IgD-negative memory B cell (primary cell): ENCODE data around the gene TIMM10B. TPM values are rescaled to one million over a fixed set of nuclear protein-coding genes. Genes with fewer than 3 reads are reported as not detected.
A peak's percentile ranks its signal among the peaks of the same experiment; 100 is the strongest.

Experiments used
- H3K27ac Mint-ChIP-seq, 3 donors: one replicate each; pipeline ENCODE4 v1.8.0; 2020 to 2022; ENCODE audit warnings: mild to moderate bottlenecking in 3 of 3, mixed read lengths in 3 of 3, moderate library complexity in 1 of 3
- H3K27me3 Mint-ChIP-seq: one replicate; pipeline ENCODE4 v1.8.0; 2021; ENCODE audit warnings: mixed read lengths
- H3K36me3 Mint-ChIP-seq: one replicate; pipeline ENCODE4 v1.8.0; 2020; ENCODE audit warnings: mild to moderate bottlenecking, mixed read lengths
- H3K4me1 Mint-ChIP-seq, 3 donors: one replicate each; pipeline ENCODE4 v1.8.0; 2020 to 2022; ENCODE audit warnings: mixed read lengths in 3 of 3, mild to moderate bottlenecking in 1 of 3
- H3K4me3 Mint-ChIP-seq, 4 donors: one replicate each; pipeline ENCODE4 v1.8.0; 2020 to 2022; ENCODE audit warnings: mild to moderate bottlenecking in 4 of 4, mixed read lengths in 4 of 4, moderate library complexity in 3 of 4
- H3K9me3 Mint-ChIP-seq, 3 donors: one replicate each; pipeline ENCODE4 v1.8.0; 2020 to 2021; ENCODE audit warnings: mixed read lengths in 3 of 3, mild to moderate bottlenecking in 1 of 3
- polyA plus RNA-seq: library from polyadenylated mRNA; unstranded; fragments of 300-500 nt; fragmentation: Illumina TruSeq; gene quantifications from one replicate; pipeline ENCODE4 v1.2.3, GENCODE V29; 2021

The TIMM10B gene
- polyA plus RNA-seq, 1 donor from 2014 or later, result 25.4 TPM

DNA sequence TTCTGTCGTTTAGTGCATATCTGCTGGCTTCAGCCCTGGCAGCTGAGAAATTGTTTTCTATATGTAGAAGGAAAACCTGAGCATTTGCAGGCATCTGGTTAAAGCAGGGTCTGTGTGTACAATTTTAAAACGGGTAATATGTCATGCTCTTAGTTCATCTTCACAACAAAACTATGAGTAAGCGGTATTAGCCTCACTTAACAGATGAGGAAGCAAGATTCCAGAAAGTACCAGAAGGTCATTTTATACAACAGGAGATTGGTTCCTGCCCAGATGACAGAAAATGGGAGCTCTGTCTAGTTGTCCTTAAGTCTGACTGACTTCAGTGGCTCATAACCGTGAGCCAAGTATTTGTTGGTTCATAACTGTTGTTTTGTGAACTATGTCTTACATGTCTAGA lies 1.1 kb downstream of the TIMM10B start:
- Mint-ChIP-seq H3K27me3 (no peaks in the 10 kb centered on the region), H3K36me3 (no peaks in the 10 kb centered on the region), H3K9me3 (no peaks in the 10 kb centered on the region), H3K27ac (peak overlapping the region; percentile 48 to 98 (median 94)), H3K4me1 (peaks cover 28 to 31% (median 30%) of the 10 kb centered on the region in 3 donors), H3K4me3 (peak overlapping the region; percentile 89 to 98 (median 95))

DNA sequence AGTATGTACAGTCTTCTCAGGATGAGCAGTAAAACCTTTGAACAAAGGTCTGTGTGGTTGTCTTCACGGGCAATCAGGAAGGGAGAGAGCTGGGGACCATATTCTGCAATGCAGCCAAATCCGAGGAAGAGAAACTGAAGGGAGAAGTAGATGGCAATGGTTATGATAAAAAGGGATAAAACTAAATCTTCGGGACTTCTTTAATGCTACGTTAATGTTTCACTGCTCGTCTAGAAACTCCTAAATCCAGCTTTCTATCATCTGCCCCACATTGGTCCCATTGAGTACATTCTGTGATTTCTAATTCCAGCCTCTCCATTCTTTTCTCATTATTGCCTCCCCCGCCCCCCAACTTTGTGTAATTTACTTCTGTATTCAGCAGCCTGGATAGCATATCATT lies 1.7 kb downstream of the TIMM10B start:
- peak overlapping the region in 3 of 4 donors; percentile 84 to 95 (median 89) for H3K4me3 Mint-ChIP-seq
- H3K36me3 Mint-ChIP-seq, result no peaks in the 10 kb centered on the region
- peaks cover 28 to 31% (median 30%) of the 10 kb centered on the region in 3 donors for H3K4me1 Mint-ChIP-seq
- peak overlapping the region; percentile 15 to 93 (median 48) for H3K27ac Mint-ChIP-seq
- H3K9me3 Mint-ChIP-seq, result no peaks in the 10 kb centered on the region
- H3K27me3 Mint-ChIP-seq, result no peaks in the 10 kb centered on the region

DNA sequence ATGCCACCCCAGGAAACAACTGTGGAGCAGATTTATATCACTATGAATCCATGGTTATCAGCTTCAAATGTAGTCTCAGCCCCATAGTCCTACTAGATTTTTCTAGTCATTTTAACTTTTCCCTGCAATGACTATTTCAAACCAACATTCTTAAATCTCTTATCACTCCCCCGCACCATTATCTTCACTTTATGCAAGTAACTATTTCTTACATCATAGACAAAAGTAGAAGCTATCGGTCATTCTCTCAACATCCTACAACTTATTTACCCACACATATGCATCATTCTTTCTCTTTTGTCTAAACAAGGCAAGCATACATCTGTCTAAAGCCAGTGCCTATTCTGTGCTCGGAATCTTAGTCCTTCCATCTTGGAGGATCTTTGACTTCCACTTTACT lies 4.4 kb downstream of the TIMM10B start:
- peaks cover 1% of the 10 kb centered on the region for H3K36me3 Mint-ChIP-seq
- peaks cover 19 to 20% (median 20%) of the 10 kb centered on the region in 3 donors for H3K4me1 Mint-ChIP-seq
- H3K27ac Mint-ChIP-seq, result no peak overlapping the region
- H3K27me3 Mint-ChIP-seq, result no peaks in the 10 kb centered on the region
- H3K9me3 Mint-ChIP-seq, result no peaks in the 10 kb centered on the region
- no peak overlapping the region for H3K4me3 Mint-ChIP-seq

DNA sequence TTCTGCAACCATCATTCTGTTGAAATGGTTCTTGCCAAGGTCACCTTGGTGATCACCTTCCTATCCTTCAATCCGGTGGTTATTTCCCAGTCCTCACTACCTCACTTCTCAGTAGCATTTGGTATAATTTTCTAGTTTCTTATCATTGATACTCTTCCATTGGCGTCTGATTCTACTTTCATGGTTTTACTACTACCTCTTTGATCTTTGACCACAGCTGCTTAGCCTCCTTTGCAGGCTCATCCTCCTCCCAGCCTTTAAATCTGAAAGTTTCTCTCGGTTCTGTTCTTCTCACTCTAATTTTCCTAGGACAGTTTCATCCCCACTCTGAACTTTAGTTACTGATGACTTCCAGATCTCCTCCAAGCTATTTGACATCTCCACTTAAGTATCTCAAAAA lies 5.0 kb downstream of the TIMM10B start:
- no peak overlapping the region for H3K27ac Mint-ChIP-seq
- no peaks in the 10 kb centered on the region for H3K27me3 Mint-ChIP-seq
- no peaks in the 10 kb centered on the region for H3K9me3 Mint-ChIP-seq
- H3K4me1 Mint-ChIP-seq, result peaks cover 14 to 16% (median 16%) of the 10 kb centered on the region in 3 donors
- peaks cover 1% of the 10 kb centered on the region for H3K36me3 Mint-ChIP-seq
- H3K4me3 Mint-ChIP-seq, result no peak overlapping the region

DNA sequence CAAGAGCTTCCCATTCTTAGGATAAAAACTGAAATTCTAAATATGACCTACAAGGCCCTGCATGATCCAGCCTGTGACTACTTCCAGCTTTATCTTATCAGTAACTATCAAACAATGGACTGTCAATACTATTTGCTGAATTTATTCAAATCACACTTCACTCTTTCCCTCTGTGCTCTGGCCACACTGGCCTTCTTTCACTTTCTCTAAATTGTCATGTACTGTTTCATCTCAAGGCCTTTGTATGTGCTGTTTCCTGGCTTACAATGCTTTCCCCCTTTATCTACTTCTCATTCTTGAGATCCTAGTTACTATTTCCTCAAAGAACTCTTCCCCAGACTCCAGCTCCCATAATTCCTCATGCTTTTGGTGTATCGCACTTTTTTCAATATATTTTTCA lies 5.6 kb downstream of the TIMM10B start:
- no peak overlapping the region for H3K27ac Mint-ChIP-seq
- no peaks in the 10 kb centered on the region for H3K27me3 Mint-ChIP-seq
- peaks cover 1% of the 10 kb centered on the region for H3K36me3 Mint-ChIP-seq
- peaks cover 12 to 16% (median 13%) of the 10 kb centered on the region in 3 donors for H3K4me1 Mint-ChIP-seq
- H3K9me3 Mint-ChIP-seq, result no peaks in the 10 kb centered on the region
- no peak overlapping the region for H3K4me3 Mint-ChIP-seq

DNA sequence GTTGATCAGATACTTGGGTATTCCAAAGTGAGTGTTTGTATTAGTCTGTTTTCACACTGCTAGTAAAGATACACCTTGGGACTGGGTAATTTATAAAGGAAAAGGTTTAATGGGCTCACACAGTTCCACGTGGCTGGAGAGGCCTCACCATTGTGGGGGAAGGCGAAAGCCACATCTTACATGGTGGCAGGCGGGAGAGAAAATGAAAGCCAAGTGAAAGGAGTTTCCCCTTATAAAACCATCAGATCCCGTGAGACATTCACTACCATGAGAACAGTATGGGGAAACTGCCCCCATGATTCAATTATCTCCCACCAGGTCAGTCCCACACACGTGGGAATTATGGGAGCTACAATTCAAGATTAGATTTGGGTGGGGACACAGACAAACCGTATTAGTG lies 7.0 kb downstream of the TIMM10B start:
- H3K27ac Mint-ChIP-seq, result no peak overlapping the region
- peaks cover 1% of the 10 kb centered on the region for H3K36me3 Mint-ChIP-seq
- H3K9me3 Mint-ChIP-seq, result no peaks in the 10 kb centered on the region
- peaks cover 2 to 5% (median 3%) of the 10 kb centered on the region in 3 donors for H3K4me1 Mint-ChIP-seq
- no peaks in the 10 kb centered on the region for H3K27me3 Mint-ChIP-seq
- peak overlapping the region in 1 of 4 donors; percentile 46 for H3K4me3 Mint-ChIP-seq

DNA sequence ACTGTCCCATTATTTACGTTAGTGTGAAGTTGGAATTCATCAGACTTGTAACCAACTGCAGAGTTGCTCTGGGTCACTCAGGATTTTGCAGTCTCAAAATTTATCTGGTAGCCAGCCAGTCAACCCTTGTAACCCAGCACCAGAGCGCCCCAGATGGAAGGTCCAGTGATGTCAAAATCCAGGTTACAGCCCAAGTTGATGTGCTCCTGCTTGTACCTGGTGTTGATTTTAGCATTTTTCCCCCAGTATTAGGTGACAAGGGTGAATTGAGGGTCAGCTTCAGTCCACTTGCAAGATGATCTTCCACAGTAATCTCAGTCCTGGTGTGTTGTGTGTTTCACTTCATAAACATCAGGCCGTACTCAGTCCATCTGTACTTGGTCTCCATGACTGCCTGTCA lies 7.5 kb downstream of the TIMM10B start:
- Mint-ChIP-seq H3K27me3 (no peaks in the 10 kb centered on the region), H3K4me1 (peaks cover 0 to 4% (median 0%) of the 10 kb centered on the region in 3 donors), H3K4me3 (no peak overlapping the region), H3K36me3 (peaks cover 1% of the 10 kb centered on the region), H3K9me3 (no peaks in the 10 kb centered on the region), H3K27ac (no peak overlapping the region)

DNA sequence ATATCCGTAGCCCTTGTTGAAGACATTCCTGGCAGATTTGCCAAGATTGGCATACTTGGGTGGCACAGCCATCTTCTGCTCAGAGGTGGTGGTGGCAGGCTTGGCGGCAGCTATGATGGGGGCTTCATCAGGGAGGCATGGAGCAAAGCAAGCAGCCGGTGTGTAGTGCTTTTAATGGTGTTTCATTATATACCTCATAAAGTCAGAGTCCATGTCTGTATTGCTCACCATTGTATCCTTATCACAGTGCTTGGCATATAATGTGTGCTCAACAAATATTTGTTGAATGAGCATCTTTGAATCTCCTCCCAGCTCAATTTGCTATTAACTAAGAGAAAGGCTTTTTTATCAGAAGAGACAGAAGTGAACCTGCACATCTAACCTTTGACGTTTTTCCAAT lies 8.0 kb downstream of the TIMM10B start:
- Mint-ChIP-seq H3K4me3 (no peak overlapping the region), H3K27me3 (no peaks in the 10 kb centered on the region), H3K9me3 (no peaks in the 10 kb centered on the region), H3K27ac (no peak overlapping the region), H3K4me1 (peaks cover 0 to 4% (median 0%) of the 10 kb centered on the region in 3 donors), H3K36me3 (peaks cover 1% of the 10 kb centered on the region)

DNA sequence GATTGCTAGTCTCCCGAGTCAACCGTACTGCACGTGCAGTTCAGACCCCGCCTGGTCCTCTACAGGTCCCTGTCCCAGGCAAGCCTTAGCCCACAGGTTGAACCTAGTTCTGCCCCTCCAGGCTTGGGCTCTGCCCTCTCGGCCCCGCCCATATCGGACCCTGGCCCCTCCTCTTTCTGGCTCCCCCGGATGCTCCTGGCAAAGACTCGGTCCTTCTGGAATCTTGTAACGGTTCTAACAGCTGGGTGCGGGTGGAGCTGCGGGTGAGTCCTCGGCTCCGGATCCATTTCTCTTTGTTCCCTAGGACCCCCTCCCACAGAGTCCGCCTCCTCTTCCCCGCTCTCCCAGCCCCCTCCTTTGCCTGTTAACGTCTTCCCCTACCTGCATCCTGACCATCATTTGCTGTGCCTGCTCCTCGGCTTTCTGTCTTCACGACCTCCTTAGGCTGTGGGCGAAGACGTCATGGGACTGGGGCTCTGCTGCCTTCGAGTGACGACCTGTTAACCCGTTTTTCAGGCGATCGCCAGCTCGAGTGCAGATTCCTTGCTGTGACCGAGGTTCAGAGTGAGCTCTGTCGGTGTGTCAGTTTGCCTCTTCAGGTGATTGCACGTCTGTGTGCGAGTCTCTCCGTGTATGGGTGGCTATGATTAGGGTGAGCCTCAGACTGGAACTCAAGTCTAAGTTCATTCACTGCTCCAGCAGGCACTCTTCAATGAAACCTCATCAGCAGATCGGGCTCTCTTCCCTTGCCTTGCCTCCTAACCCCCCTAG lies 16.0 kb downstream of the TIMM10B start, which contains the start of gene DNHD1:
DNHD1 (plus strand) TSS at position 212 of the 771 bp plus-strand sequence. CDS start 936 bp downstream, outside the sequence.
- Mint-ChIP-seq H3K4me3 (no peak within 1 kb of the TSS), H3K36me3 (peaks cover 3% of the 10 kb centered on the region), H3K27me3 (no peaks in the 10 kb centered on the region)

DNA sequence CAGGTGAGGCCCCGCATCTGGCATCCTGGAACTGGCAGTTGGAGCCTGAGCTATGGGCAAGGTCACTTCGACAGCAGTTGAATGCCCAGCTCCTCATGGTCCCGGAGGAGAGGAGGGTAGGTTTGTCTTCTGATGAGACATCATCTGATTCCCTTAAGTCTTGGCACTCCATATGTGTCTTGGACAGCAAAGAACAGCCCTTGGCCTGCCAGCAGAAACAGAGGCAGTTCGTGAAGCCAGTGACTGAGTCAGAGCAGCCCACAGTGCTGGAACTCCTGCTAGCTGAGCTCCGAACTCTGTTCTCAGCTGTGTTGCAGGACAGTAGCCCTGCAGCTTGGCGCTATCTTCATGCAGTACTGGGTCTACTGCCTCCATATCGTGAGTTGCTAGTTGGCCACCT lies 16.8 kb downstream of the TIMM10B start:
- H3K9me3 Mint-ChIP-seq, result no peaks in the 10 kb centered on the region
- no peak overlapping the region for H3K4me3 Mint-ChIP-seq
- peaks cover 3% of the 10 kb centered on the region for H3K36me3 Mint-ChIP-seq
- H3K27ac Mint-ChIP-seq, result no peak overlapping the region
- H3K4me1 Mint-ChIP-seq, result peaks cover 0 to 3% (median 2%) of the 10 kb centered on the region in 3 donors
- no peaks in the 10 kb centered on the region for H3K27me3 Mint-ChIP-seq

More for the DNA sequence above, 16.0 kb downstream of the TIMM10B start, which contains the start of gene DNHD1:
- Mint-ChIP-seq H3K4me1 (peaks cover 0 to 3% (median 2%) of the 10 kb centered on the region in 3 donors), H3K27ac (no peak within 1 kb of the TSS), H3K9me3 (no peaks in the 10 kb centered on the region)

DNA sequence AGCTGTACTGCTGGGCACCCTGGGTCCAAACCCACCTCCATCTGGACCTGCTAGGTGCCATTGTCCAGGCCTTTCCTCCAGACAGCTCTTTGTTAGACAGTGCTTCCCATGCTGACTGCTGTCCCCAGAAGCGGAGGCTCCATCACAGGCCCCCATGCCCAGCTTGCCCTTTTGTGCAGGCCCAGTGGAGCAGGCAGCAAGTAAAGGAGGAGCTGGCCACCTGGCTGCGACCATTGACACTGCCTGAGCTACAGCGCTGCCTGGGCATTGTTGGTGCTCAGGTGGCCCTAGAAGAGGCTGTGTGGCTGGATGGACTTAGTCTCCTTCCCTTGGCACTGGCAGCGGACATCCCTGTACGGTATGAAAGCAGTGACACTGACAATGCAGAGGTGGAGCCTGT lies 17.2 kb downstream of the TIMM10B start:
- H3K27me3 Mint-ChIP-seq, result no peaks in the 10 kb centered on the region
- H3K9me3 Mint-ChIP-seq, result no peaks in the 10 kb centered on the region
- H3K27ac Mint-ChIP-seq, result no peak overlapping the region
- H3K4me1 Mint-ChIP-seq, result peaks cover 0 to 3% (median 2%) of the 10 kb centered on the region in 3 donors
- peaks cover 3% of the 10 kb centered on the region for H3K36me3 Mint-ChIP-seq
- no peak overlapping the region for H3K4me3 Mint-ChIP-seq

DNA sequence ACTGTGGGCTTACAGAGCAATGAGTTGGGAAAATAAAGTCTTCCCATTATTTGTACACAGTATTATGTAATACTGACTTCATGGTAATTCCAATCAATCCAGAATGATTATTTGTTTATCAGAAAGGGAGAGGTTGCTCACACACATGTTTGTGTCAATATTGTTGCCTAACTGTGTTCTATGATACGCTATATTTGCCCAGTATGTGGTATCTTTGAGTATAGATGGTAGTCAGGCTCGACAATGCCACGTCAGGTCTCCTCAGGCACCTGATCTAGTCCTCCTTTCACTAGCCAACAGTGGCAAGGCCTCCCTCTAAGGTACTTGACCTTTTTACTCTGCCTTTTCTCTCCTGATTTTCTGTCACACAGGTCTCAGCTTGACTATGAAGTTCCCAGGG lies 21.1 kb downstream of the TIMM10B start:
- Mint-ChIP-seq H3K4me3 (no peak overlapping the region), H3K36me3 (peaks cover 6% of the 10 kb centered on the region), H3K4me1 (peaks cover 0 to 4% (median 3%) of the 10 kb centered on the region in 3 donors), H3K27me3 (no peaks in the 10 kb centered on the region), H3K9me3 (no peaks in the 10 kb centered on the region), H3K27ac (peak overlapping the region in 1 of 3 donors; percentile 81)

DNA sequence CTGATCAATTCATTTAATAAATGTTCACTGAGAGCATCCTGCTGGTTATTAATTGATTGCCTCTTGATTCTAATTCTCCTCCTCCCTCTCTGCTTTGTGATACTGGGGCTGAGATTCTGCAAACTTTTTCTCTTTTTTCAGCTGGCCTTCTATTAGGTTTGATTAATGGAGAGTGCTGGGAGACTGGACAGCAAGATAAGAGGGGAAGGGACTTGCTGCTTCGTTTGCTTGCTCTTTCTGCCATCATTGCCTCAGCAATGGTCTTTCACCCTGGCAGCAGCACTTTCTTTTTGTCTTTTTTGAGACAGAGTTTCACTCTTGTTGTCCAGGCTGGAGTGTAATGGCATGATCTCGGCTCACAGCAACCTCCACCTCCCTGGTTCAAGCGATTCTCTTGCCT lies 22.9 kb downstream of the TIMM10B start:
- Mint-ChIP-seq H3K9me3 (no peaks in the 10 kb centered on the region), H3K27me3 (no peaks in the 10 kb centered on the region), H3K4me3 (no peak overlapping the region), H3K36me3 (peaks cover 4% of the 10 kb centered on the region), H3K27ac (no peak overlapping the region), H3K4me1 (peaks cover 0 to 3% (median 2%) of the 10 kb centered on the region in 3 donors)

DNA sequence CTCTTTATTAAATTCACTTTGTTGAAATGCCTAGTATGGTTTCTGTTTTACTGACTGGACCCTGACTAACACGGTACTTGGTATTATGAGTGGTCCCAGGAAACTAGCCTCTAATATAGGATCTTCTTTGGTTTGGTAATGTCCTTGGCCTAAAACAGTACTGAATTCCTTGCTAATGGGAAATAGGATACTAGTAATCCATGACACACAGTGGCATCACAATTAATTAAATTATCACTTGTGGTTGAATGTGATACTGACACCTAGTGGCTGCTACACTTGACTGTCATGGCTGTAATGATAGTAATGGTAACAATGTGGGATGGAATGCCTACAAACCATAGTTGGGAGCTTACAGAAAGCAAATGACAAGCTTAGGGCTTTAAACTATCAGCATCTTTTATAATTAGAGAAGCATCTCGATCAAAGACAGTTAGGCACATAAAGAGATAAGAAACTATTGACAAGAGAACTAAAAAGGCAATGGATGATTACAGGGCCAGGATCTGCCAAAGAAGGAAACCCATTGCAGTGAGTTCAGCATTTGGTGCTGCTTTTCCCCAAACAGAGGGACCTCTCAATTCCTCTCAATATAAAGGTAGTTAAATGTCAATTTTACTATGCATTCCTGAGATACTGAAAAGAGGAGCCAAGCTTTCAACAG lies 24.4 kb downstream of the TIMM10B start:
- H3K36me3 Mint-ChIP-seq, result peaks cover 4% of the 10 kb centered on the region
- no peak overlapping the region for H3K27ac Mint-ChIP-seq
- no peaks in the 10 kb centered on the region for H3K9me3 Mint-ChIP-seq
- H3K4me3 Mint-ChIP-seq, result no peak overlapping the region
- H3K4me1 Mint-ChIP-seq, result peaks cover 0 to 3% (median 2%) of the 10 kb centered on the region in 3 donors
- H3K27me3 Mint-ChIP-seq, result no peaks in the 10 kb centered on the region

DNA sequence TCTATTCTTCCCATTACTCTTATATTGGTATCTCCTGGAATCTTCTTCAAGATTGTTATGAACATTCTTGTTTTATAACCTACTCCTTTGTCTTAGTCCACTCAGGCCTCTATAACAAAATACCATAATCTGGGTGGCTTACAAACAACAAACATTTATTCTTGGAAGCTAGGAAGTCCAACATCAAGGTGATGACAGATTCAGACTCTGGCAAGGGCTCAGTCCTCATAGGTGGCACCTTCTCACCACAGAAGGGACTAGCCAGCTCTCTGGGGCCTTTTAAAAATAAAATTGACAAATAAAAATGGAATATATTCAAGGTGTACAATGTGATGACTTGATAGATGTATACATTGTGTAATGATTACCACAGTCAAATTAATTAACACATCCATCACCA lies 35.6 kb downstream of the TIMM10B start:
- no peak overlapping the region for H3K27ac Mint-ChIP-seq
- H3K36me3 Mint-ChIP-seq, result peaks cover 17% of the 10 kb centered on the region

More for the DNA sequence above, 35.6 kb downstream of the TIMM10B start:
- Mint-ChIP-seq H3K27me3 (no peaks in the 10 kb centered on the region), H3K4me1 (no peaks in the 10 kb centered on the region), H3K9me3 (no peaks in the 10 kb centered on the region), H3K4me3 (no peak overlapping the region)
